Transverse colon (tissue), 4 donors: Measurements from ENCODE around the gene ELAVL2. TPM values are rescaled to one million over a fixed set of nuclear protein-coding genes. Genes with fewer than 3 reads are reported as not detected.
A peak's percentile ranks its signal among the peaks of the same experiment; 100 is the strongest.

Experiments used
- DNase-seq: peaks from one replicate; pipeline ENCODE4 v3.0.0-alpha.2; 2019
- H3K27ac ChIP-seq, 4 donors: fragments of 200-600 bp; sonication (generic); 2 replicates each; pipeline ENCODE4 v1.5.1; 2016 to 2018; ENCODE audit warnings: inconsistent platforms in 4 of 4
- H3K27me3 ChIP-seq: fragments of 200-600 bp; sonication (generic); 2 replicates; pipeline ENCODE4 v1.5.1; 2017; ENCODE audit warnings: inconsistent platforms
- H3K36me3 ChIP-seq, 4 donors: fragments of 200-600 bp; sonication (generic); 2 replicates each; pipeline ENCODE4 v1.5.1; 2017 to 2019; ENCODE audit warnings: inconsistent platforms in 4 of 4
- H3K4me1 ChIP-seq, 4 donors: fragments of 200-600 bp; sonication (generic); 2 replicates each; pipeline ENCODE4 v1.5.1; 2017 to 2020; ENCODE audit warnings: inconsistent platforms in 4 of 4
- H3K4me3 ChIP-seq, 4 donors: fragments of 200-600 bp; sonication (generic); 1 replicate in 1 of 4; 2 replicates in 3 of 4; pipeline versions ENCODE4 v1.5.1 to v1.6.1; 2017 to 2019; ENCODE audit warnings: inconsistent platforms in 4 of 4
- H3K9me3 ChIP-seq, 2 donors: fragments of 200-600 bp; sonication (generic); 2 replicates each; pipeline ENCODE4 v1.5.1; 2017 to 2019; ENCODE audit warnings: inconsistent platforms in 2 of 2
- CTCF ChIP-seq, 5 experiments: fragments of 200-600 bp in 3 of 5; fragments of 450-650 bp in 2 of 5; sonication (generic) in 3 of 5; IDR thresholded peaks; 1 replicate in 2 of 5; 2 replicates in 3 of 5; pipeline ENCODE4 v1.5.1; 2016 to 2017; ENCODE audit warnings: antibody characterized with exemption in 5 of 5, inconsistent platforms in 3 of 5, mild to moderate bottlenecking in 2 of 5, moderate library complexity in 1 of 5
- EP300 ChIP-seq: sonication (generic); formaldehyde crosslinking; IDR thresholded peaks from one replicate; pipeline ENCODE4 v1.6.1; 2017; ENCODE audit warnings: antibody characterized with exemption, low read depth
- POLR2A ChIP-seq: fragments of 450-650 bp; IDR thresholded peaks from one replicate; pipeline ENCODE4 v1.6.1; 2016; ENCODE audit warnings: antibody characterized with exemption, mild to moderate bottlenecking, moderate library complexity
- POLR2AphosphoS5 ChIP-seq, 3 donors: sonication (generic); formaldehyde crosslinking; IDR thresholded peaks; one replicate each; pipeline ENCODE4 v1.6.1; 2016; ENCODE audit warnings: antibody characterized with exemption in 3 of 3
- WGBS, 2 donors: methylation state at CpG; one replicate each; pipeline ENCODE4 v1.1.5; 2018; ENCODE audit warnings: low coverage in 1 of 2; 5-methylcytosine and 5-hydroxymethylcytosine counted together
- in situ Hi-C, 4 donors: fragments of 200-750 bp; cut with MboI; loops; one replicate each; pipeline versions ENCODE4 v1.15.0 to v1.15.1; 2017; ENCODE audit warnings: low sequenced_read_pairs in 3 of 4, low pct_ligation_motif_present in 1 of 4, low pct_unique_long_range_greater_than_20kb in 1 of 4
- intact Hi-C: fragments of 100-400 bp; cut with DNase I; formaldehyde crosslinking; loops from one replicate; pipeline ENCODE4 v1.15.1; 2023; ENCODE audit warnings: low total_unique reads
- total RNA-seq, 4 donors: library from RNA; depleted of rRNA; stranded (reverse); fragments of >200 nt; gene quantifications; one replicate each; pipeline ENCODE4 v1.1.0, GENCODE V29; 2016

ELAVL2 gene
- total RNA-seq, 4 donors from 2014 or later: 0.41 to 2.2 (median 0.60) TPM; not detected in 1

GRCh38 chr9:23783509-23783908 is 42.5 kb downstream of the ELAVL2 start:
- DNase-seq: no peak
- in situ Hi-C loops: loop anchor here in 2 of 4 donors (10.0 to 25.0 kb wide), 2 partner anchors 59 to 104 kb away; no protein-coding TSS in a partner anchor
- Histone ChIP-seq H3K9me3 (no peaks in the 10 kb centered on the region), H3K27ac (no peak overlapping the region), H3K27me3 (no peaks in the 10 kb centered on the region), H3K36me3 (no peaks in the 10 kb centered on the region), H3K4me3 (no peak overlapping the region), H3K4me1 (peaks cover 0 to 27% (median 8%) of the 10 kb centered on the region in 4 donors)
- WGBS, 2 donors: 66 to 70% methylated on average over 1 of the region's 1 CpG
- intact Hi-C loops: no loop called here
- no peak for TF ChIP-seq CTCF (IDR thresholded peaks at IDR 0.05)
- TF ChIP-seq POLR2A: no peak
- no peak for TF ChIP-seq EP300
- no peak for TF ChIP-seq POLR2AphosphoS5 (IDR thresholded peaks at IDR 0.05)

GRCh38 chr9:23779220-23779619 is 46.8 kb downstream of the ELAVL2 start:
- Histone ChIP-seq H3K36me3 (no peaks in the 10 kb centered on the region), H3K4me1 (peaks cover 0 to 29% (median 8%) of the 10 kb centered on the region in 4 donors), H3K9me3 (no peaks in the 10 kb centered on the region), H3K27me3 (no peaks in the 10 kb centered on the region), H3K4me3 (peak overlapping the region in 1 of 4 donors; percentile 25), H3K27ac (peak overlapping the region; percentile 45 to 56 (median 49))
- in situ Hi-C loops (loop anchor here in 1 of 4 donors (25.0 kb wide), 1 partner anchor 108 kb away; no protein-coding TSS in a partner anchor), intact Hi-C loops (no loop called here)
- DNase-seq: peak; percentile 29
- TF ChIP-seq EP300 (no peak), POLR2A (no peak), POLR2AphosphoS5 (IDR thresholded peaks at IDR 0.05) (no peak), CTCF (IDR thresholded peaks at IDR 0.05) (no peak)
- 6 to 14% methylated on average over 2 of the region's 2 CpGs for WGBS, 2 donors

GRCh38 chr9:23777328-23777727 is 48.7 kb downstream of the ELAVL2 start:
- Histone ChIP-seq H3K36me3 (no peaks in the 10 kb centered on the region), H3K27me3 (no peaks in the 10 kb centered on the region), H3K4me1 (peaks cover 0 to 29% (median 8%) of the 10 kb centered on the region in 4 donors), H3K27ac (no peak overlapping the region), H3K9me3 (no peaks in the 10 kb centered on the region), H3K4me3 (no peak overlapping the region)
- in situ Hi-C loops: loop anchor here in 1 of 4 donors (25.0 kb wide), 1 partner anchor 110 kb away; no protein-coding TSS in a partner anchor
- 71 to 83% methylated on average over 5 of the region's 5 CpGs for WGBS, 2 donors
- no peak for TF ChIP-seq CTCF (IDR thresholded peaks at IDR 0.05)
- TF ChIP-seq POLR2AphosphoS5 (IDR thresholded peaks at IDR 0.05): no peak
- TF ChIP-seq EP300: no peak
- TF ChIP-seq POLR2A: no peak
- DNase-seq: no peak
- intact Hi-C loops: no loop called here

GRCh38 chr9:23775549-23775948 is 50.5 kb downstream of the ELAVL2 start:
- H3K4me1 ChIP-seq: peaks cover 0 to 22% (median 8%) of the 10 kb centered on the region in 4 donors
- no peak overlapping the region for H3K27ac ChIP-seq
- in situ Hi-C loops: loop anchor here in 1 of 4 donors (25.0 kb wide), 1 partner anchor 112 kb away; no protein-coding TSS in a partner anchor
- no peaks in the 10 kb centered on the region for H3K27me3 ChIP-seq
- no peaks in the 10 kb centered on the region for H3K36me3 ChIP-seq
- intact Hi-C loops: no loop called here
- DNase-seq: no peak
- TF ChIP-seq EP300: no peak
- no peak for TF ChIP-seq POLR2A
- TF ChIP-seq POLR2AphosphoS5 (IDR thresholded peaks at IDR 0.05): no peak
- TF ChIP-seq CTCF (IDR thresholded peaks at IDR 0.05): no peak
- WGBS, 2 donors: 60 to 80% methylated on average over 2 to 6 of the region's 6 CpGs
- no peaks in the 10 kb centered on the region for H3K9me3 ChIP-seq
- no peak overlapping the region for H3K4me3 ChIP-seq
